HepG2 (cell line): ENCODE measurements around the gene E2F1. TPM values are rescaled to one million over a fixed set of nuclear protein-coding genes. Genes with fewer than 3 reads are reported as not detected.
A peak's percentile ranks its signal among the peaks of the same experiment; 100 is the strongest.

ENCODE experiments used
- ADNP ChIP-seq: sonication (generic); formaldehyde crosslinking; IDR thresholded peaks from 2 replicates; pipeline ENCODE4 v1.4.0; 2020; ENCODE audit warnings: missing genetic modification reagents
- ARID2 ChIP-seq: sonication (generic); formaldehyde crosslinking; IDR thresholded peaks from 2 replicates; pipeline ENCODE4 v1.8.1; 2022; ENCODE audit warnings: mild to moderate bottlenecking, missing genetic modification reagents, borderline replicate concordance
- ARNTL ChIP-seq: sonication (generic); formaldehyde crosslinking; IDR thresholded peaks from 2 replicates; pipeline ENCODE4 v1.4.0; 2020; ENCODE audit warnings: mild to moderate bottlenecking, missing genetic modification reagents
- ATF2 ChIP-seq: sonication (generic); formaldehyde crosslinking; IDR thresholded peaks from 2 replicates; pipeline ENCODE4 v1.4.0; 2020; ENCODE audit warnings: missing genetic modification reagents
- CENPT ChIP-seq: sonication (generic); formaldehyde crosslinking; IDR thresholded peaks from 2 replicates; pipeline ENCODE4 v1.8.0; 2022; ENCODE audit warnings: low read depth, mild to moderate bottlenecking, moderate library complexity, missing genetic modification reagents
- DBP ChIP-seq: sonication (generic); formaldehyde crosslinking; IDR thresholded peaks from 2 replicates; pipeline ENCODE4 v1.4.0; 2020; ENCODE audit warnings: missing genetic modification reagents; ENCODE audit errors: not compliant biosample characterization
- GRHL1 ChIP-seq: sonication (generic); formaldehyde crosslinking; conservative IDR thresholded peaks from 2 replicates; pipeline ENCODE4 v1.8.0; 2022; ENCODE audit warnings: missing genetic modification reagents
- KDM5A ChIP-seq: fragments of 200-600 bp; sonication (generic); IDR thresholded peaks from 2 replicates; pipeline ENCODE4 v1.7.0; 2018; ENCODE audit warnings: antibody characterized with exemption, mild to moderate bottlenecking, low read length, borderline replicate concordance
- NPAS2 ChIP-seq: sonication (generic); formaldehyde crosslinking; IDR thresholded peaks from 2 replicates; pipeline ENCODE4 v1.8.0; 2022; ENCODE audit warnings: mild to moderate bottlenecking, missing genetic modification reagents, borderline replicate concordance
- RARG ChIP-seq: sonication (generic); formaldehyde crosslinking; IDR thresholded peaks from 2 replicates; pipeline ENCODE4 v1.4.0; 2020; ENCODE audit warnings: low read depth, mild to moderate bottlenecking, missing genetic modification reagents
- RFX3 ChIP-seq: IDR thresholded peaks from 2 replicates; pipeline ENCODE4 v1.6.1; 2016; ENCODE audit warnings: missing biosample characterization, missing genetic modification reagents
- SP1 ChIP-seq, 2 experiments: fragments of 450-650 bp in 1 of 2; sonication (generic) in 1 of 2; formaldehyde crosslinking in 1 of 2; IDR thresholded peaks; 2 replicates each; pipeline versions ENCODE4 v1.4.0 to v1.6.1; 2016 to 2020; ENCODE audit warnings: missing genetic modification reagents in 1 of 2
- SRSF4 ChIP-seq: fragments of 200-400 bp; formaldehyde crosslinking; IDR thresholded peaks from one replicate; pipeline ENCODE4 v1.6.1; 2018; ENCODE audit warnings: mild to moderate bottlenecking, low read depth, low read length, moderate library complexity; ENCODE audit not compliant: poor library complexity, severe bottlenecking
- SRSF9 ChIP-seq: fragments of 200-400 bp; formaldehyde crosslinking; IDR thresholded peaks from 2 replicates; pipeline ENCODE4 v1.6.1; 2018; ENCODE audit warnings: borderline replicate concordance, mild to moderate bottlenecking, low read depth, low read length; ENCODE audit not compliant: insufficient read depth, poor library complexity, severe bottlenecking
- TEAD3 ChIP-seq: optimal IDR thresholded peaks from 2 replicates; pipeline ENCODE3; 2016; ENCODE audit warnings: borderline replicate concordance
- TRIM22 ChIP-seq: fragments of 450-650 bp; IDR thresholded peaks from 2 replicates; pipeline ENCODE4 v1.6.1; 2017
- ZBTB3 ChIP-seq: sonication (generic); formaldehyde crosslinking; IDR thresholded peaks from 2 replicates; pipeline ENCODE4 v1.4.0; 2020; ENCODE audit warnings: low read depth, mild to moderate bottlenecking, moderate library complexity, missing genetic modification reagents, borderline replicate concordance
- ZFP1 ChIP-seq: IDR thresholded peaks from 2 replicates; pipeline ENCODE4 v1.6.1; 2016
- ZFP36L1 ChIP-seq: sonication (generic); formaldehyde crosslinking; IDR thresholded peaks from 2 replicates; pipeline ENCODE4 v1.8.0; 2022; ENCODE audit warnings: mild to moderate bottlenecking, missing genetic modification reagents, moderate library complexity
- ZFX ChIP-seq: sonication (generic); formaldehyde crosslinking; IDR thresholded peaks from 2 replicates; pipeline ENCODE4 v1.4.0; 2020; ENCODE audit warnings: mild to moderate bottlenecking, low read depth, missing genetic modification reagents, moderate library complexity
- ZNF292 ChIP-seq: sonication (generic); formaldehyde crosslinking; IDR thresholded peaks from 2 replicates; pipeline ENCODE4 v1.8.1; 2022; ENCODE audit warnings: mild to moderate bottlenecking, low read depth, missing genetic modification reagents, borderline replicate concordance
- ZNF605 ChIP-seq: sonication (generic); formaldehyde crosslinking; IDR thresholded peaks from 2 replicates; pipeline ENCODE4 v1.8.0; 2022; ENCODE audit warnings: mild to moderate bottlenecking, missing genetic modification reagents
- ZNF670 ChIP-seq: sonication (generic); formaldehyde crosslinking; IDR thresholded peaks from 2 replicates; pipeline ENCODE4 v1.8.0; 2022; ENCODE audit warnings: mild to moderate bottlenecking, missing genetic modification reagents, borderline replicate concordance
- polyA plus RNA-seq, 8 experiments: library from polyadenylated mRNA; depleted of rRNA in 3 of 8; stranded (reverse) in 7 of 8; unstranded in 1 of 8; fragments of >200 nt; fragmentation: Illumina TruSeq in 4 of 8; extraction: Trizol in 4 of 8; gene quantifications; 2 replicates each; pipeline versions ENCODE4 v1.2.1 to v1.2.3, GENCODE V29; 2011 to 2016; ENCODE audit warnings: low read depth in 4 of 8, missing spikeins in 1 of 8, mixed read lengths in 1 of 8; ENCODE audit not compliant: insufficient read depth in 1 of 8
- total RNA-seq, 5 experiments: library from RNA; depleted of rRNA; stranded (reverse); fragments of >200 nt; fragmentation: Illumina TruSeq; extraction: Trizol; gene quantifications; 2 replicates each; pipeline ENCODE4 v1.2.3, GENCODE V29; 2016; ENCODE audit warnings: low read depth in 1 of 5

Gene E2F1
- total and polyA plus RNA-seq, 2 of the 13 experiments (the other 11 are each of a cell fraction or from before 2014, with no cell fraction given): 25.5 to 39.4 TPM

- no peak for TF ChIP-seq RFX3
- peak; percentile 60 for TF ChIP-seq TEAD3 (CRISPR knock-in tag)
- peak; percentile 88 for TF ChIP-seq CENPT (CRISPR knock-in tag)
- TF ChIP-seq SP1 (IDR thresholded peaks at IDR 0.05): no peak
- TF ChIP-seq SP1 (CRISPR knock-in tag; IDR thresholded peaks at IDR 0.05): peak; percentile 91
- no peak for TF ChIP-seq SRSF4
- peak; percentile 98 for TF ChIP-seq ARID2
- TF ChIP-seq DBP (CRISPR knock-in tag): peak; percentile 8
- no peak; the same call in 1 of the 2 replicates for TF ChIP-seq ZBTB3 (CRISPR knock-in tag)
- no peak for TF ChIP-seq ADNP (CRISPR knock-in tag)
- TF ChIP-seq ZFP1 (CRISPR knock-in tag): no peak; the same call in 1 of the 2 replicates
- peak; percentile 78 for TF ChIP-seq ZFX
- TF ChIP-seq NPAS2 (CRISPR knock-in tag): 0 out of 2 replicates have a peak, but pooled peaks have one; percentile 75
- no peak; the same call in 1 of the 2 replicates for TF ChIP-seq RARG (CRISPR knock-in tag)
- peak; percentile 64 for TF ChIP-seq ATF2 (CRISPR knock-in tag)
- peak; percentile 72; the same call in 1 of the 2 replicates for TF ChIP-seq KDM5A
- TF ChIP-seq ZNF605 (CRISPR knock-in tag): 0 out of 2 replicates have a peak, but pooled peaks have one; percentile 88
- TF ChIP-seq ZFP36L1 (CRISPR knock-in tag): peak; percentile 96
- TF ChIP-seq ARNTL (CRISPR knock-in tag): 0 out of 2 replicates have a peak, but pooled peaks have one; percentile 55
- TF ChIP-seq ZNF292: 0 out of 2 replicates have a peak, but pooled peaks have one; percentile 31
- TF ChIP-seq ZNF670 (CRISPR knock-in tag): peak; percentile 60; the same call in 1 of the 2 replicates
- no peak for TF ChIP-seq GRHL1 (CRISPR knock-in tag)
- no peak for TF ChIP-seq TRIM22
- TF ChIP-seq SRSF9: no peak
These were observed 22.8 kb downstream of the E2F1 start (continued) for GRCh38 chr20:33663161-33664084.
